Cerebellar cortex (tissue), 1 donor: ENCODE results near the gene DTX3.
A peak's percentile ranks its signal among the peaks of the same experiment; 100 is the strongest.
"Not testable (repeated sequence)": the region's sequence is repeated elsewhere in the genome, so short reads cannot be mapped to it uniquely, and the experiment has no call there.

ENCODE experiments used
- DNase-seq: peaks from one replicate; pipeline ENCODE4 v3.0.0-alpha.2; 2015; ENCODE audit warnings: low spot score

DTX3 gene

GRCh38 chr12:57607958-57608663 lies 3.5 kb downstream of the DTX3 start:
- no peak for DNase-seq

- no peak for DNase-seq
These were observed 4.6 kb downstream of the DTX3 start for GRCh38 chr12:57609101-57609780.

DNA sequence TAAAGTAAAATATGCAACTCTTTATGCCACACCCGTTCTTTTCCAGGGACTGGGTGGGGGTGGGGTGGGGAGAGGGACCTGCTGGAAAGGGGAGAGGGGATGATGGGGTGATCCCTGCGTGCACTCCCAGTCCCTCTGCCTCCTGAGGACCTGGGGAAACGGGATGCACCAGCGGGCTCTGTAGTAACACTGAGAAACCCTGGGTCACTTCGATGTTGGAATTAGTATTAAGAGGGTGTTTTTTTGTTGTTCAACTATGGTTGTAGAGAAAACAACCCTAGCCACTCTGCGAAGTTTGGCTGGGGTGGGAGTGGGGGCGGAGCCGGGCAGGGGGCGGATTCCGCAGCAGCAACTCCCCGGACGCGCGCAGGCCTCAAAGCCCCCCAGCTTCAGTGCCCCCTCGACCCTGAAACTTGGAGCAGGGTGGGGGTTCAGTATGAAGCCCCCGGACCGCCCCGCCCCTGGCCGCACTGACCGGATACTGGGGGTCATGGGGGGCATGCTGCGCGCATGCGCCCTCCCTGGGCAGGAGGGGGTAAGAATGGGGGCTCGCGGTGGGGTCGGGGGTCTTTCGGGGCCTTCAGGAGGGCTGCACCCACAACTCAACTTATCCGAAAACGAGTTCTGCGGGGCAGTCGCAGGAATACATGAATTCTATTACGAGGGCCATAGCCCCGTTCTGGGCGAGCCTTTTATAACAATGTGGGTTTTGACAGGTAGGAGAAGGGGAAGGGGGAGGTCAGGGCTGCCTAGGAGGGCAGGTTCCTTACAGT lies 5.3 kb downstream of the DTX3 start:
- DNase-seq: no peak

GRCh38 chr12:57610554-57611107 lies 6.0 kb downstream of the DTX3 start:
- no peak for DNase-seq

GRCh38 chr12:57611108-57611826 lies 6.6 kb downstream of the DTX3 start, which contains the start of gene ARHGEF25:
Gene ARHGEF25, plus strand, starts transcription at chr12:57611435. Its CDS starts 460 bp downstream, at chr12:57611895.
- peak; percentile 72 for DNase-seq

DNA sequence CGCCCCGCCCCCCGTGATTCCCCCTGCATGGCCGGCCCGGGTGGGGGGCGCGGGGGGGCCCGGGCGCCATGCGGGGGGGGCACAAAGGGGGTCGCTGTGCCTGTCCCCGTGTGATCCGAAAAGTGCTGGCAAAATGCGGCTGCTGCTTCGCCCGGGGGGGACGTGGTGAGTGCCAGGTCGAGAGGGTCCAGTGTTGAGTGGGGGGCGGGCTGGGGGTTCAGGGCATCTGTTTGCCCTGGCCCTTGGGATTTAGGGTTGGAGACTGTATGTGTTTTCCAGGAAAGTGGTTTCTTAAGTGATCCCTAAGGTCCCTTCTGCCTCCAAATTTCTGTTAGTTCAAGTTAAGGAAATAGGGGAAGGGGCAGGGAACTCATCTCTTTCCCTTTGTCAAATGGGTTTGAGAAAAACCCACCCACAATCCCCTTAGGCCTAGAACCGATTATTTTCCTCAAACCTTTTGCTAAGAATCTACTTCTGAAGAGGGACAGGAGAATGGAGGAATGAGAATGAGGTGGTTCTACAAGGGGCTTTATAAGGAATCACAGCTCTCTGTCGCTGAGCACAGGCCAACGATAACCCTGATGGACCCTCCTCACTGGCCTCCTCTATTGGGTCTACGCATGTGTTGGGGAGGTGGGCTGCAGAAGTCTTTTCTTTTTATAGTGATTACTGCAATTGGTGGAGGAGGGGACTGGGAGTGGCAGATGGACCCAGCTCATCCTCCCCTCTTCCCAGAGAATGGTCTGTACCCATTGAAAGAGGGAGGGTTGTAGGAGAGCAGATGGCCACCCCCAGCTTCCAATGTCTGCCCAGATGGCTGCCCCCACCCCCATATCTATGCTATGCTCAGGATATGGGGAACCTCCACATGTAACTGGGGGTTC lies 7.4 kb downstream of the DTX3 start:
- DNase-seq: peak; percentile 86

GRCh38 chr12:57612711-57613426 lies 8.2 kb downstream of the DTX3 start:
- no peak for DNase-seq

GRCh38 chr12:57613427-57614109 lies 8.9 kb downstream of the DTX3 start:
- DNase-seq: no peak

DNA sequence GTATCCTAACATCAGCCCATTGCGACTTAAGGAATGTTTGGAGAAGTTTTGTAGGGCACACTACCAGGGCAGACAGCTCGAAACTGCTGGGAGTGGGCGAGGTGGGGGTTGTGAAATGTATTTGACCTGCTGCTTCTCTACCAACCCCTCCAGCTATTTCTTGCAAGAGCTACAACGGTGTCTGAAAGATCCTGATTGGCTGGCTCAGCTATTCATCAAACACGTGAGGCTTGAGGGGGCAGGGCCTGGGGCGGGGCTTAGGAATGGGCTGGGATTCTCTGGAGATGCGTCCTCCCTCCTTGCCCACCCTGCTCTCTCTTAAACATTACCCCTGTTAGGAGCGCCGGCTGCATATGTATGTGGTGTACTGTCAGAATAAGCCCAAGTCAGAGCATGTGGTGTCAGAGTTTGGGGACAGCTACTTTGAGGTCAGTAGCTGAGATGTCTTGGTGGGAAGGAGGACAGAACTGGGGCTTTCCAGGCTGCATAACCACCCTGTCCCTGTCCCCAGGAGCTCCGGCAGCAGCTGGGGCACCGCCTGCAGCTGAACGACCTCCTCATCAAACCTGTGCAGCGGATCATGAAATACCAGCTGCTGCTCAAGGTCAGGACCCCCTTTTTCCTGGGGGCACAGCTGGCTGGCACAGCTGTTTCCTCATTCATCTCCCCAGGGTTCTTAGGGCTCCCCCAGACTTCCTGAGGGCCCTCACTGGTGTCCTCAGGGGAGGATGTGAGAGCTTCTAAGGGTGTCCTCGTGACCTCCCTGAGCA lies 9.7 kb downstream of the DTX3 start:
- DNase-seq: peak; percentile 72

- no peak for DNase-seq
These were observed 10.4 kb downstream of the DTX3 start for GRCh38 chr12:57614948-57615500.

GRCh38 chr12:57615637-57616036 lies 11.0 kb downstream of the DTX3 start:
- DNase-seq: no peak

DNA sequence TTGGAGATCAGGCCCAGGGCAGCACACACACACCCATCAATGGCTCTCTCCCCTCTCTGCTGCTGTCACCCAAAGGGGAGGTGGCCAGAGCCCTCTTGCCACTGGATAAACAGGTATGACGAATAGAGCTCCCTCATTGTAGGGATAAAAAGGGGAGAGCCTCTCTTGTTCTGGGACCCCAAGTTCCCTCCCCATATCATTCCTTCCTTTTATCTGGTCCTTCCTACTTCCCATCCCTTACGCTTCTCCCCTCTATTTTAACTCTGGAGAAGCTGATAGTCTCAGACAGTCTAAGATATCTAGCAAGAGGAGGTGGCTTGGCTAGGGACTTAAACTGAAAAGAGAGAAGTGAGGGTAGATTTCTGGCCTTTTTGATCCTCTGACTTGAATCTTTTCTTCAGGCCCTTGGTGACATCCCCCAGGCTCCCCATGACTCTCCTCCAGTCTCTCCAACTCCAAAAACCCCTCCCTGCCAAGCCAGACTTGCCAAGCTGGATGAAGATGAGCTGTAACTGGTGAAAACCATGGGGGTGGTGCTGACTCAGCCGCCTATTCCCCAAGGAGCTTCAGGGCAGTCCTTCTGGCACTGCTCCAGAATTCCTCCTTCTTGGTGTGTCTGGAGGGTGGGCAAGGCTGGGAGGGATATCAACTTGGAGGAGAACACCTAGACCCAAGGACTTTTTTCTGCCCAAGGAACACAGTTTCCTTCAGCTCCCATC lies 11.9 kb downstream of the DTX3 start:
- DNase-seq: no peak

GRCh38 chr12:57617942-57618341 lies 13.3 kb downstream of the DTX3 start:
- DNase-seq: no peak

GRCh38 chr12:57618431-57618830 lies 13.8 kb downstream of the DTX3 start:
- not testable (repeated sequence) for DNase-seq

- DNase-seq: no peak
These were observed 14.4 kb downstream of the DTX3 start for GRCh38 chr12:57618966-57619433.

- DNase-seq: no peak
These were observed 15.0 kb downstream of the DTX3 start for GRCh38 chr12:57619434-57620244.
